GM18505 (cell line): ENCODE results near the gene KPNB1.

Experiments used
- ATAC-seq: cut with Tn5 transposase; IDR thresholded peaks from one replicate; pipeline ENCODE4 v1.9.1; 2021; ENCODE audit not compliant: unreplicated experiment
- POLR2A ChIP-seq: IDR thresholded peaks from 4 replicates; pipeline ENCODE4 v1.6.1; 2011; ENCODE audit warnings: borderline replicate concordance; ENCODE audit not compliant: insufficient read depth, insufficient read length; ENCODE audit errors: extremely low read depth

KPNB1 gene

GRCh38 chr17:47725446-47726111 is 75.9 kb downstream of the KPNB1 start:
- ATAC-seq = no peak
- no peak for TF ChIP-seq POLR2A

GRCh38 chr17:47726796-47727703 is 77.3 kb downstream of the KPNB1 start:
- TF ChIP-seq POLR2A = no peak
- ATAC-seq = no peak

- no peak for ATAC-seq
- TF ChIP-seq POLR2A = no peak
Observed at GRCh38 chr17:47727704-47728036, 78.0 kb downstream of the KPNB1 start.

- no peak for ATAC-seq
- no peak for TF ChIP-seq POLR2A
Observed at GRCh38 chr17:47728214-47728877, 78.6 kb downstream of the KPNB1 start.

GRCh38 chr17:47729476-47729875 is 79.8 kb downstream of the KPNB1 start:
- no peak for TF ChIP-seq POLR2A
- no peak for ATAC-seq

- no peak for TF ChIP-seq POLR2A
- no peak for ATAC-seq
Observed at GRCh38 chr17:47730681-47731080, 81.0 kb downstream of the KPNB1 start.

- TF ChIP-seq POLR2A = no peak
- ATAC-seq = no peak
Observed at GRCh38 chr17:47731396-47731795, 81.7 kb downstream of the KPNB1 start.

- ATAC-seq = no peak
Observed at GRCh38 chr17:47732399-47733046, 82.8 kb downstream of the KPNB1 start.

GRCh38 chr17:47733047-47733673 is 83.4 kb downstream of the KPNB1 start, which contains the start of gene TBX21:
TSS of gene TBX21 (plus strand) at chr17:47733236. CDS start at chr17:47733455, 219 bp downstream.
- peak; percentile 55 for ATAC-seq
- peak; percentile 99 for TF ChIP-seq POLR2A

More at GRCh38 chr17:47732399-47733046, 82.8 kb downstream of the KPNB1 start:
- no peak for TF ChIP-seq POLR2A

- peak; percentile 9 for TF ChIP-seq POLR2A
- ATAC-seq = peak; percentile 25
Observed at GRCh38 chr17:47733674-47734410, 84.1 kb downstream of the KPNB1 start.

GRCh38 chr17:47735139-47735464 is 85.4 kb downstream of the KPNB1 start:
- no peak for TF ChIP-seq POLR2A

More at GRCh38 chr17:47735139-47735464, 85.4 kb downstream of the KPNB1 start:
- ATAC-seq = no peak
